Measurements from ENCODE around the gene SNX27. TPM values are rescaled to one million over a fixed set of nuclear protein-coding genes. Genes with fewer than 3 reads are reported as not detected.

The SNX27 gene
- total RNA-seq, 1 experiment from 2014 or later: 42.2 TPM

- ChIA-PET POLR2A (no interaction called here), RAD21 (ENCODE audit: low non-redundant PET in 1 of 2, low total read pairs in 2 of 2, uncharacterized antibody in 2 of 2, unreplicated experiment in 2 of 2) (no interaction called here), CTCF (no interaction called here)
- Histone ChIP-seq H3K9me3 (ENCODE audit: control insufficient read depth in 1 of 2, insufficient read depth in 1 of 2, low read depth in 1 of 2, low read length in 2 of 2) (no peaks in the 10 kb centered on the region), H3K79me2 (ENCODE audit: insufficient read depth, low read length) (no peaks in the 10 kb centered on the region), H3K9me2 (ENCODE audit: insufficient read depth) (no peaks in the 10 kb centered on the region), H3K4me3 (replicated peaks in 1 of 2; ENCODE audit: low read depth in 1 of 2, low read length in 2 of 2) (no peak overlapping the region), H3K4me2 (ENCODE audit: low read length) (no peak overlapping the region), H3K4me1 (ENCODE audit: control insufficient read depth in 1 of 2, insufficient read depth in 2 of 2, low read length in 2 of 2) (peaks cover 0 to 9% of the 10 kb centered on the region in 2 experiments; a peak in 2 of 4 replicates), H3K9ac (ENCODE audit: low read length) (no peak overlapping the region), H3K27ac (ENCODE audit: low read depth, low read length) (no peak overlapping the region), H4K20me1 (ENCODE audit: insufficient read depth) (no peaks in the 10 kb centered on the region), H2AFZ (ENCODE audit: low read depth, low read length, poor library complexity, severe bottlenecking) (no peak overlapping the region), H3K36me3 (ENCODE audit: control insufficient read depth in 1 of 2, insufficient read depth in 2 of 2, low read length in 2 of 2) (peaks cover 3 to 5% of the 10 kb centered on the region in 2 experiments; a peak in 1 of 4 replicates), H3K27me3 (ENCODE audit: insufficient read depth, low read length) (no peaks in the 10 kb centered on the region)
- ATAC-seq (no peak), DNase-seq (ENCODE audit: low read depth, low spot score) (no peak)
- no TSS peak for BruUV-seq (replicated peaks)
- intact Hi-C loops (cut with micrococcal nuclease): no loop called here
- no peak for TF ChIP-seq EZH2phosphoT487 (IDR thresholded peaks at IDR 0.05; ENCODE audit: borderline replicate concordance)
- no peak for TF ChIP-seq POLR2A (IDR thresholded peaks at IDR 0.05; ENCODE audit: borderline replicate concordance, extremely low read depth, insufficient read depth, insufficient read length)
- TF ChIP-seq TCF7L2 (IDR thresholded peaks at IDR 0.05; ENCODE audit: borderline replicate concordance, extremely low read depth, insufficient read depth, insufficient read length): no peak
- no peak for TF ChIP-seq CBX3 (IDR thresholded peaks at IDR 0.05; ENCODE audit: low read depth)
- TF ChIP-seq EGR1 (IDR thresholded peaks at IDR 0.05; ENCODE audit: low read depth): no peak
- no peak for TF ChIP-seq ZFX (IDR thresholded peaks at IDR 0.05)
- no peak for TF ChIP-seq ELF1 (IDR thresholded peaks at IDR 0.05; ENCODE audit: borderline replicate concordance, low read depth)
- TF ChIP-seq FOSL1 (IDR thresholded peaks at IDR 0.05; ENCODE audit: low read depth): no peak
- no peak for TF ChIP-seq SIN3A (IDR thresholded peaks at IDR 0.05; ENCODE audit: low read depth)
- TF ChIP-seq MAX (IDR thresholded peaks at IDR 0.05): no peak
- no peak for TF ChIP-seq SRF (IDR thresholded peaks at IDR 0.05; ENCODE audit: low read depth)
- TF ChIP-seq, protein P1, sequence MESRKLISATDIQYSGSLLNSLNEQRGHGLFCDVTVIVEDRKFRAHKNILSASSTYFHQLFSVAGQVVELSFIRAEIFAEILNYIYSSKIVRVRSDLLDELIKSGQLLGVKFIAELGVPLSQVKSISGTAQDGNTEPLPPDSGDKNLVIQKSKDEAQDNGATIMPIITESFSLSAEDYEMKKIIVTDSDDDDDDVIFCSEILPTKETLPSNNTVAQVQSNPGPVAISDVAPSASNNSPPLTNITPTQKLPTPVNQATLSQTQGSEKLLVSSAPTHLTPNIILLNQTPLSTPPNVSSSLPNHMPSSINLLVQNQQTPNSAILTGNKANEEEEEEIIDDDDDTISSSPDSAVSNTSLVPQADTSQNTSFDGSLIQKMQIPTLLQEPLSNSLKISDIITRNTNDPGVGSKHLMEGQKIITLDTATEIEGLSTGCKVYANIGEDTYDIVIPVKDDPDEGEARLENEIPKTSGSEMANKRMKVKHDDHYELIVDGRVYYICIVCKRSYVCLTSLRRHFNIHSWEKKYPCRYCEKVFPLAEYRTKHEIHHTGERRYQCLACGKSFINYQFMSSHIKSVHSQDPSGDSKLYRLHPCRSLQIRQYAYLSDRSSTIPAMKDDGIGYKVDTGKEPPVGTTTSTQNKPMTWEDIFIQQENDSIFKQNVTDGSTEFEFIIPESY (IDR thresholded peaks at IDR 0.05; ENCODE audit: extremely low read depth, insufficient replicate concordance, low read length): no peak
- TF ChIP-seq ATF3 (IDR thresholded peaks at IDR 0.05): no peak
- TF ChIP-seq CEBPB (IDR thresholded peaks at IDR 0.05; ENCODE audit: low read depth): no peak
Measured at GRCh38 chr1:151568626-151569088, 43.2 kb upstream of the SNX27 start.

Data from HCT116 (cell line).